ENCODE data around the gene CCR6. TPM values are rescaled to one million over a fixed set of nuclear protein-coding genes. Genes with fewer than 3 reads are reported as not detected.

CCR6 gene
- total and polyA plus RNA-seq, 10 of the 15 experiments (the other 5 are each of a cell fraction or from before 2014, with no cell fraction given), result 2.2 to 7.6 (median 6.7) TPM

DNA sequence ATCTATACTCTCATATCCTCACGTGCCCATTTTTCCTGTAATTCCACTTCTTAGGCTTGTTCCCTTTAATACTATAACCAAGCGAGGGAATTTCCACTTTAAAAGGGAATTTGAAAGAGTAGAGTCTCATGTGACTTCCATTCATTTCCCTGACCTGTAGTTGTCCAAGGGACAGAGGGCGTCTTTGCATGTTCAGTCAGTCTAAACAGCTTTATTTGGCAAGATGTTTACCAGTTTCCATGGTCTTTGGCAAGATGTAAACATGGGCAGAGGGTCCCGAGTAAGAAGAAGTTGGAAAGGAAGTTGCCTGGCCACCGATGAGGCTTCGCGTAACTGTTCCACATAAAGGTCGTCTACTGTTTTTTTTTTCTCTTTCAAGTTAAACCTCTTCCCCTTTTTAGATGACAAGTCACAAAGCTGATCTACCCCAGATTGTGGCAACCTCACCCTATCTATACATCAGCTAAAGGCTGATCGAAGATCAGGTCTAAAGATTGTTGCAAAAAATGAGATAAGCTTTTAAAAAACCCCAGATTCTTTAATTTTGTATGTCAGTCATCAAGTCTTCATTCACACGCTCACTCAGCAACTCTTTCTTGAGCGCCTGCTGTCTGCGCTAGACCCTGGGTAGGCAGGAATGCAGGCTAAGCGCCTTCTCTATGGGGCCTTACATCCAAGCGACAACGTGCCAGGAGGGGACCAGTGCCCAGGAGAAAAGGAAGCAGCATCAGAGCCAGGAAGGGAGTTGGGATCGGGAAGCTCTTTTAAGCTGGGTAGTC lies 31.7 kb upstream of the CCR6 start:
- ChIA-PET CTCF (interaction anchor here (0.8 to 7.7 kb wide), 11 partner anchors 11 to 92 kb away, joined by 3 to 129 read pairs (median 7); partner anchors contain the start of genes CCR6 and CEP43), POLR2A (interaction anchor here (0.5 to 9.5 kb wide), 12 partner anchors 10 to 135 kb away, joined by 3 to 279 read pairs (median 5); partner anchors contain the start of genes CCR6, CEP43 and RNASET2), RAD21 (ENCODE audit: unreplicated experiment) (interaction anchor here (0.7 to 8.7 kb wide), 14 partner anchors 11 to 304 kb away, joined by 3 to 231 read pairs (median 4); partner anchors contain the start of genes CCR6, CEP43 and RNASET2), SMC1A (ENCODE audit: uncharacterized antibody, unreplicated experiment) (interaction anchor here (0.7 to 11.3 kb wide), 15 partner anchors 9 to 261 kb away, joined by 3 to 542 read pairs (median 6); partner anchors contain the start of genes CCR6 and CEP43)
- BruUV-seq (replicated peaks), result no TSS peak
- H3K4me3 ChIP-seq, result peak overlapping the region; percentile 70
- peak overlapping the region; percentile 95 for H3K4me2 ChIP-seq (ENCODE audit: control insufficient read depth, insufficient read depth)
- 40% methylated on average over 16 of the region's 16 CpGs for WGBS (ENCODE audit: insufficient coverage, insufficient replicate concordance, low lambda C conversion rate, missing lambda C conversion rate)
- in situ Hi-C loops (cut with MboI), result no loop called here
- ATAC-seq, result no peak
- no peak for DNase-seq (ENCODE audit: low read depth, low spot score)
- intact Hi-C loops (cut with micrococcal nuclease; ENCODE audit: unreplicated experiment), result loop anchor here (10.0 kb wide), 1 partner anchor 756 kb away; no protein-coding TSS in a partner anchor
- H3K9ac ChIP-seq (ENCODE audit: control insufficient read depth, insufficient read depth, low read length), result peak overlapping the region; percentile 96; the same call in 1 of the 2 replicates
- peak; percentile 57 for FAIRE-seq
- H4K20me1 ChIP-seq (ENCODE audit: control insufficient read depth, insufficient read depth), result no peaks in the 10 kb centered on the region
- no peaks in the 10 kb centered on the region for H3K36me3 ChIP-seq (ENCODE audit: control insufficient read depth in 2 of 2, insufficient read depth in 2 of 2, low read length in 1 of 2)
- peak overlapping the region; percentile 99 for H3K27ac ChIP-seq (ENCODE audit: control insufficient read depth, insufficient read depth)
- H3K9me3 ChIP-seq (replicated peaks; ENCODE audit: control insufficient read depth, insufficient read depth, low read length), result peaks cover 8% of the 10 kb centered on the region; the same call in 2 of the 3 replicates
- peaks cover 17% of the 10 kb centered on the region for H3K79me2 ChIP-seq (ENCODE audit: control insufficient read depth, insufficient read depth, low read length)
- H3K27me3 ChIP-seq (replicated peaks in 1 of 2; ENCODE audit: control insufficient read depth in 2 of 2, insufficient read depth in 2 of 2, low read length in 1 of 2), result no peaks in the 10 kb centered on the region
- H2AFZ ChIP-seq (ENCODE audit: control insufficient read depth, low read depth, low read length), result peak overlapping the region; percentile 35
- H3K4me1 ChIP-seq (ENCODE audit: control insufficient read depth, insufficient read depth, low read length), result peaks cover 62% of the 10 kb centered on the region
- TF ChIP-seq, protein P1, sequence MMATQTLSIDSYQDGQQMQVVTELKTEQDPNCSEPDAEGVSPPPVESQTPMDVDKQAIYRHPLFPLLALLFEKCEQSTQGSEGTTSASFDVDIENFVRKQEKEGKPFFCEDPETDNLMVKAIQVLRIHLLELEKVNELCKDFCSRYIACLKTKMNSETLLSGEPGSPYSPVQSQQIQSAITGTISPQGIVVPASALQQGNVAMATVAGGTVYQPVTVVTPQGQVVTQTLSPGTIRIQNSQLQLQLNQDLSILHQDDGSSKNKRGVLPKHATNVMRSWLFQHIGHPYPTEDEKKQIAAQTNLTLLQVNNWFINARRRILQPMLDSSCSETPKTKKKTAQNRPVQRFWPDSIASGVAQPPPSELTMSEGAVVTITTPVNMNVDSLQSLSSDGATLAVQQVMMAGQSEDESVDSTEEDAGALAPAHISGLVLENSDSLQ (IDR thresholded peaks at IDR 0.05), result no peak
- TF ChIP-seq ESRRA (IDR thresholded peaks at IDR 0.05; ENCODE audit: low read length) (no peak), ZNF384 (IDR thresholded peaks at IDR 0.05; ENCODE audit: borderline replicate concordance, low read depth, low read length) (peak; percentile 75; the same call in 1 of the 2 replicates), MYC (IDR thresholded peaks at IDR 0.05; ENCODE audit: insufficient read depth, insufficient read length, insufficient replicate concordance, low read length, severe bottlenecking) (no peak), ETV6 (conservative IDR thresholded peaks at IDR 0.05 in 1 of 2, IDR thresholded peaks at IDR 0.05 in 1 of 2; ENCODE audit: borderline replicate concordance in 1 of 2, low read depth in 1 of 2) (no peak), SREBF1 (IDR thresholded peaks at IDR 0.05; ENCODE audit: low read length) (no peak), RAD51 (IDR thresholded peaks at IDR 0.05) (peak; percentile 20; the same call in 1 of the 2 replicates), MTA2 (IDR thresholded peaks at IDR 0.05; ENCODE audit: low read depth) (0 out of 2 replicates have a peak, but pooled peaks have one; percentile 4), DPF2 (IDR thresholded peaks at IDR 0.05) (no peak), IKZF1 (conservative IDR thresholded peaks at IDR 0.05) (peak; percentile 37; the same call in 1 of the 2 replicates), SUPT20H (IDR thresholded peaks at IDR 0.05; ENCODE audit: borderline replicate concordance, control insufficient read depth, low read depth, low read length) (no peak)
- TF ChIP-seq, protein P2, sequence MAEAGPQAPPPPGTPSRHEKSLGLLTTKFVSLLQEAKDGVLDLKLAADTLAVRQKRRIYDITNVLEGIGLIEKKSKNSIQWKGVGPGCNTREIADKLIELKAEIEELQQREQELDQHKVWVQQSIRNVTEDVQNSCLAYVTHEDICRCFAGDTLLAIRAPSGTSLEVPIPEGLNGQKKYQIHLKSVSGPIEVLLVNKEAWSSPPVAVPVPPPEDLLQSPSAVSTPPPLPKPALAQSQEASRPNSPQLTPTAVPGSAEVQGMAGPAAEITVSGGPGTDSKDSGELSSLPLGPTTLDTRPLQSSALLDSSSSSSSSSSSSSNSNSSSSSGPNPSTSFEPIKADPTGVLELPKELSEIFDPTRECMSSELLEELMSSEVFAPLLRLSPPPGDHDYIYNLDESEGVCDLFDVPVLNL (IDR thresholded peaks at IDR 0.05; ENCODE audit: low read depth, low read length), result no peak
- TF ChIP-seq, protein P3, sequence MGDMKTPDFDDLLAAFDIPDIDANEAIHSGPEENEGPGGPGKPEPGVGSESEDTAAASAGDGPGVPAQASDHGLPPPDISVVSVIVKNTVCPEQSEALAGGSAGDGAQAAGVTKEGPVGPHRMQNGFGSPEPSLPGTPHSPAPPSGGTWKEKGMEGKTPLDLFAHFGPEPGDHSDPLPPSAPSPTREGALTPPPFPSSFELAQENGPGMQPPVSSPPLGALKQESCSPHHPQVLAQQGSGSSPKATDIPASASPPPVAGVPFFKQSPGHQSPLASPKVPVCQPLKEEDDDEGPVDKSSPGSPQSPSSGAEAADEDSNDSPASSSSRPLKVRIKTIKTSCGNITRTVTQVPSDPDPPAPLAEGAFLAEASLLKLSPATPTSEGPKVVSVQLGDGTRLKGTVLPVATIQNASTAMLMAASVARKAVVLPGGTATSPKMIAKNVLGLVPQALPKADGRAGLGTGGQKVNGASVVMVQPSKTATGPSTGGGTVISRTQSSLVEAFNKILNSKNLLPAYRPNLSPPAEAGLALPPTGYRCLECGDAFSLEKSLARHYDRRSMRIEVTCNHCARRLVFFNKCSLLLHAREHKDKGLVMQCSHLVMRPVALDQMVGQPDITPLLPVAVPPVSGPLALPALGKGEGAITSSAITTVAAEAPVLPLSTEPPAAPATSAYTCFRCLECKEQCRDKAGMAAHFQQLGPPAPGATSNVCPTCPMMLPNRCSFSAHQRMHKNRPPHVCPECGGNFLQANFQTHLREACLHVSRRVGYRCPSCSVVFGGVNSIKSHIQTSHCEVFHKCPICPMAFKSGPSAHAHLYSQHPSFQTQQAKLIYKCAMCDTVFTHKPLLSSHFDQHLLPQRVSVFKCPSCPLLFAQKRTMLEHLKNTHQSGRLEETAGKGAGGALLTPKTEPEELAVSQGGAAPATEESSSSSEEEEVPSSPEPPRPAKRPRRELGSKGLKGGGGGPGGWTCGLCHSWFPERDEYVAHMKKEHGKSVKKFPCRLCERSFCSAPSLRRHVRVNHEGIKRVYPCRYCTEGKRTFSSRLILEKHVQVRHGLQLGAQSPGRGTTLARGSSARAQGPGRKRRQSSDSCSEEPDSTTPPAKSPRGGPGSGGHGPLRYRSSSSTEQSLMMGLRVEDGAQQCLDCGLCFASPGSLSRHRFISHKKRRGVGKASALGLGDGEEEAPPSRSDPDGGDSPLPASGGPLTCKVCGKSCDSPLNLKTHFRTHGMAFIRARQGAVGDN (IDR thresholded peaks at IDR 0.05), result peak; percentile 73

Measured in GM12878 (cell line).